GM10266 (cell line): ENCODE data around the gene CCDC9.

Source experiments
- DNase-seq: peaks from one replicate; pipeline ENCODE4 v3.0.0; 2012; ENCODE audit errors: extremely low spot score
- TF ChIP-seq, protein P1 (sequence below): IDR thresholded peaks from 2 replicates; pipeline ENCODE4 v1.5.1; 2012; ENCODE audit warnings: mild to moderate bottlenecking, low read depth; ENCODE audit not compliant: control insufficient read depth, insufficient read depth; ENCODE audit errors: missing control alignments

Gene CCDC9

GRCh38 chr19:47258434-47258833, 2.1 kb downstream of the CCDC9 start:
- TF ChIP-seq, protein P1, sequence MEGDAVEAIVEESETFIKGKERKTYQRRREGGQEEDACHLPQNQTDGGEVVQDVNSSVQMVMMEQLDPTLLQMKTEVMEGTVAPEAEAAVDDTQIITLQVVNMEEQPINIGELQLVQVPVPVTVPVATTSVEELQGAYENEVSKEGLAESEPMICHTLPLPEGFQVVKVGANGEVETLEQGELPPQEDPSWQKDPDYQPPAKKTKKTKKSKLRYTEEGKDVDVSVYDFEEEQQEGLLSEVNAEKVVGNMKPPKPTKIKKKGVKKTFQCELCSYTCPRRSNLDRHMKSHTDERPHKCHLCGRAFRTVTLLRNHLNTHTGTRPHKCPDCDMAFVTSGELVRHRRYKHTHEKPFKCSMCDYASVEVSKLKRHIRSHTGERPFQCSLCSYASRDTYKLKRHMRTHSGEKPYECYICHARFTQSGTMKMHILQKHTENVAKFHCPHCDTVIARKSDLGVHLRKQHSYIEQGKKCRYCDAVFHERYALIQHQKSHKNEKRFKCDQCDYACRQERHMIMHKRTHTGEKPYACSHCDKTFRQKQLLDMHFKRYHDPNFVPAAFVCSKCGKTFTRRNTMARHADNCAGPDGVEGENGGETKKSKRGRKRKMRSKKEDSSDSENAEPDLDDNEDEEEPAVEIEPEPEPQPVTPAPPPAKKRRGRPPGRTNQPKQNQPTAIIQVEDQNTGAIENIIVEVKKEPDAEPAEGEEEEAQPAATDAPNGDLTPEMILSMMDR, result no peak
- DNase-seq, result no peak

DNA sequence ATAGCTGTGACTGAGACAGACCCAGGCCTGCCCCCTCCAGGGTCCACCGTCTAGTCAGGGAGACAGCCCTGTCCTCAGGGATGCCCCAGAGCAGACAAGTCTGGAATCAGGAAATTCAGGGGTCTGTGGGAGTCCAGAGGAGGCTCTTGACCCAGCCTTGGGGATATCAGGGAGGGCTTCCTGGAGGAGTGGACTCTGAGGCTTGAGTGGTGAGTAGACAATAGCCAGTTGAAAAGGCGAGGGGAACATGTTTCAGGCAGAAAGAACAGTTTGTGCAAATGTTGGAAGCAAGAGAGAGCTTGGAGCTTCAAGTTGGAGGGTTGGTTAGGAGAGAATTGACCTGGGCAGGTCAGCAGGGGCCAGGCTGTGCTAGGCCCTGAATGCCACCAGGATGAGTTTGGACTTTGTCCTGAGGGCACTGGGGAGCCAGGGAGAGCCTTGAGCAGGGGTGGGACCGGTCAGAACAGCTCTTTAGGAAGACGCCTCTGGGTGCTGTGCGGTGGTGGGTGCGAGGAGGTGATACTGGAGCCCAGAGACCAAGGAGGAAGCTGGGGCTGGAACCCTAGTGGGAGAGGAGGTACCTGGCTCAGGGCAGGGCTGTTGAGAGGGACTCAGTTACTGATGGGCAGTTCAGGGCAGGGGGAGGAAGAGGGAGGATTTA, 2.7 kb downstream of the CCDC9 start:
- TF ChIP-seq, protein P1, result no peak
- DNase-seq, result no peak

DNA sequence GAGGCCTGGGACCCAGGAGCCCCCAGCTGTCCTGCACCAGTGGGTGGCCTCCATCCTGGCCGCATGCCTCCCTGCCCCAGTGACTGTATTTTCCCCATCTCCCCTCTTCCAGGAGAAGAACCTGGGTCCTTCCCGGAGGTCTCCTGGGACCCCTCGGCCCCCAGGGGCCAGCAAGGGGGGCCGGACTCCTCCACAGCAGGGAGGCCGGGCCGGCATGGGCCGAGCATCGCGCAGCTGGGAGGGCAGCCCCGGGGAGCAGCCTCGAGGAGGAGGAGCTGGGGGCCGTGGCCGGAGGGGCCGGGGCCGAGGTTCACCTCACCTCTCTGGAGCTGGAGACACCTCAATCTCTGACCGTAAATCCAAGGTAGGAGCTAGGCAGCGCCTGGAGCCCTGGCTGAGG, 4.2 kb downstream of the CCDC9 start:
- DNase-seq, result no peak
- TF ChIP-seq, protein P1, result no peak

- peak; percentile 81 for DNase-seq
These were observed 5.8 kb downstream of the CCDC9 start for GRCh38 chr19:47261946-47262793.

GRCh38 chr19:47264629-47265028, 8.3 kb downstream of the CCDC9 start:
- DNase-seq, result no peak
- TF ChIP-seq, protein P1, result no peak

GRCh38 chr19:47266401-47266941, 10.1 kb downstream of the CCDC9 start:
- no peak for DNase-seq
- TF ChIP-seq, protein P1, result no peak

- TF ChIP-seq, protein P1, result no peak
- no peak for DNase-seq
These were observed 11.0 kb downstream of the CCDC9 start for GRCh38 chr19:47267350-47267759.
